ENCODE results near the gene OGFRL1.

The OGFRL1 gene

DNA sequence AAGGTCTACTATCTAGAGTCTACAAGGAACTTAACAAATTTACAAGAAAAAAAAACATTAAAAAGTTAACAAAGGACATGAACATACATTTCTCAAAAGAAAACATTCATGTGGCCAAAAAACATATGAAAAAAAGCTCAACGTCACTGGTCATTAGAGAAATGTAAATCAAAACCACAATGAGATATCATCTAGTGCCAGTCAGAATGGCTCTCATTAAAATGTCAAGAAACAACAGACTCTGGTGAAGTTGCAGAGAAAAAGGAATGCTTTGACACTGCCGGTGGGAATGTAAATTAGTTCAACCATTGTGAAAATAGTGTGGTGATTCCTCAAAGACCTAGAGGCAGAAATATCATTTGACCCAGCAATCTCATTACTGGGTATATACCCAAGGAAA is 48.3 kb downstream of the OGFRL1 start:
- no peak for DNase-seq

GRCh38 chr6:71338540-71339316 is 50.1 kb downstream of the OGFRL1 start:
- no peak for DNase-seq

GRCh38 chr6:71342772-71343171 is 54.2 kb downstream of the OGFRL1 start:
- DNase-seq = no peak

GRCh38 chr6:71345476-71346333 is 57.1 kb downstream of the OGFRL1 start:
- no peak for DNase-seq

- DNase-seq = no peak
These were observed 57.7 kb downstream of the OGFRL1 start for GRCh38 chr6:71346334-71346694.

GRCh38 chr6:71347119-71347518 is 58.5 kb downstream of the OGFRL1 start:
- no peak for DNase-seq

DNA sequence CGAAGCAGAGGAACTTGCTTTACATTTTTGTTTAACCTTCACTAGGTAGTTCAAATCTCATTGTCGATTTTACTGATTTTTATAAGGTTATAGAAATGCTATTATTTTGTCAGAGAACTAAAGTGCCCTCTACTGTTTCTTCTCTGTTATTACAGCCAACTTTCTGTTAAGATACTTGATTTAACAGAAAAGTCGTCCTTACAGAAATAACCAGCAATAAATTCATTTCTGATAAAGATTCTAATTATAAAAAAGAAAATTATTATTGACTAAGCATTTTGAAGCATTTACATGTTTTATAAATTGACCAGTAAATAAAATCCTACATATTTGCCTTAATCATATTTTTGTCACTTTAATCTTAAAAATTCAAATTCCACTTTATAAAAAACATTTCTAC is 60.8 kb downstream of the OGFRL1 start:
- DNase-seq = no peak

DNA sequence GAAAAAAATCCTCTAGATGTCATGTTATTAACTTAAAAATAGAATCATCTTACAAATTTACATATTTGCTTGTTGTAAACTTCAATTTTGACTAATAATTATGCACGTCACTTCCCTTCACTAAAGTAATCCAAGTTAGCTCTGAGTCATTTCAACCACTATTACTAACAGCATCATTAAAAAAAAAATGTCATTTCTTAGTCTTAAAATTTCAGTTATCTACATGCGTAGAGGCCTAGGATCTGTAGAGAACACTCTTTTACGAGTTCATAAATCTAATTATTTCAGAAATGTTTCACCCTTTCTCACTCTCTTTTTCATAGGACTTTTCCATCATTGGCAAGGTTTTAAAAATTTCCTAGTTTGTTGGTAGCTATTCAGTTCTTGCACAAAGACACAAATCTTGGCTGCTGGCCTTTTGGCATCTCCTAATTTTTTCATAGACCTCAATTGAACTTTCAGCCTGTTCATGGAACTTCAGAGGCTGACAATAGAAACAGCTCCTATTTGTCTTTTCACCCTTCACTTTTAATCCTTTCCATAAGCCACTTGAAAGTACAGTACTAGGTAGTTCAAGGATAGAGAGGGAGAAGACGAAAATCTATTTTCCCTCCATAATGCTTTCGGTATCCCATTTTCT is 61.5 kb downstream of the OGFRL1 start:
- no peak for DNase-seq

DNA sequence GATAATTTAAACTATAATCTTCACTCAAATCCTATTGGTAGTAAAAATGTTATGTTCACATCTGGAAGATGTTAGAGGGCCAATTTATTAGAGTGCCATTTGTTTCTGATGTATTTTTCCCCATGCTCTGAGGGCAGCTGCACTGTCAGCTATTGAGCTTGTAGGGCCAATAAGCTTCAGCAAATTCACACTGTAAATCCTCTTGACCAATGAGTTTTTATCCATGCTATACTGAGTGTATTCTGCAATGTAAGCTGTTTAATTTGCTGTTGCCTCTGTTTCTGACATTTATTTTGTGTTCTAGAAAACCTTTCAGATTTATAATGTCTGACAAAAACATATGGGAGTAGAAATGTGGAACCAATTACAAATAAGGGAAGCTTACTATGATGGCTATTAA is 62.6 kb downstream of the OGFRL1 start:
- DNase-seq = no peak

All from activated CD4-positive, alpha-beta T cell treated with anti-CD3 and anti-CD28 coated beads for 48 hours (primary cell).